Gastroesophageal sphincter (tissue), 3 donors: ENCODE results near the gene ST13.

Experiments
- POLR2A ChIP-seq, 2 donors: fragments of 450-650 bp; IDR thresholded peaks; one replicate each; pipeline ENCODE4 v1.6.1; 2017; ENCODE audit warnings: antibody characterized with exemption in 2 of 2, mild to moderate bottlenecking in 2 of 2, moderate library complexity in 1 of 2
- TF ChIP-seq, protein P1 (sequence below), 4 experiments: fragments of 200-600 bp in 2 of 4; fragments of 450-650 bp in 2 of 4; sonication (generic) in 1 of 4; IDR thresholded peaks; one replicate each; pipeline ENCODE4 v1.5.1; 2017 to 2019; ENCODE audit warnings: antibody characterized with exemption in 4 of 4, mild to moderate bottlenecking in 2 of 4, moderate library complexity in 2 of 4

DNA sequence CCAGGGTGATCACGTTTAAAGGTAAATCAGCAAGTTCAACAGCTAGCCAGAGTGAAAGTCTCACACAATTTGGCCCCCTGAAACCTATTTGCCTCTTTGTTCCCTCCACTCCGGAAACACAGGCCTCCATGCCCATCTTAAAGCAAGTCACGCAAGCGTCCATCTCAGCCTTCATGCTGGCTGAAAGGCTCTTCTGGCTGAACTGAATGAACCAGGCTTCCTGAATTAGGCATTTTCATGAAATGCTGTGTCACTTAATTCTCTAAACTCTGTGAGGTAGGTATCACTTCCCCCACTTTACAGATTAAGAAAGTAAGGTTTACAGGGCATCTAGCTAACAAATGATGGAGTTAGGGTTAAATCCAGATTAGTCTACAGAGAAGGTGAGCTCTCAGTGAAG lies 38.7 kb downstream of the ST13 start:
- TF ChIP-seq POLR2A (IDR thresholded peaks at IDR 0.05): no peak
- TF ChIP-seq, protein P1, sequence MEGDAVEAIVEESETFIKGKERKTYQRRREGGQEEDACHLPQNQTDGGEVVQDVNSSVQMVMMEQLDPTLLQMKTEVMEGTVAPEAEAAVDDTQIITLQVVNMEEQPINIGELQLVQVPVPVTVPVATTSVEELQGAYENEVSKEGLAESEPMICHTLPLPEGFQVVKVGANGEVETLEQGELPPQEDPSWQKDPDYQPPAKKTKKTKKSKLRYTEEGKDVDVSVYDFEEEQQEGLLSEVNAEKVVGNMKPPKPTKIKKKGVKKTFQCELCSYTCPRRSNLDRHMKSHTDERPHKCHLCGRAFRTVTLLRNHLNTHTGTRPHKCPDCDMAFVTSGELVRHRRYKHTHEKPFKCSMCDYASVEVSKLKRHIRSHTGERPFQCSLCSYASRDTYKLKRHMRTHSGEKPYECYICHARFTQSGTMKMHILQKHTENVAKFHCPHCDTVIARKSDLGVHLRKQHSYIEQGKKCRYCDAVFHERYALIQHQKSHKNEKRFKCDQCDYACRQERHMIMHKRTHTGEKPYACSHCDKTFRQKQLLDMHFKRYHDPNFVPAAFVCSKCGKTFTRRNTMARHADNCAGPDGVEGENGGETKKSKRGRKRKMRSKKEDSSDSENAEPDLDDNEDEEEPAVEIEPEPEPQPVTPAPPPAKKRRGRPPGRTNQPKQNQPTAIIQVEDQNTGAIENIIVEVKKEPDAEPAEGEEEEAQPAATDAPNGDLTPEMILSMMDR (IDR thresholded peaks at IDR 0.05): no peak
